HG03108 (cell line): ENCODE measurements around the gene MLC1.

Experiments used
- ATAC-seq: cut with Tn5 transposase; IDR thresholded peaks from one replicate; pipeline ENCODE4 v1.9.1; 2021; ENCODE audit warnings: moderate library complexity; ENCODE audit not compliant: unreplicated experiment

MLC1 gene

DNA sequence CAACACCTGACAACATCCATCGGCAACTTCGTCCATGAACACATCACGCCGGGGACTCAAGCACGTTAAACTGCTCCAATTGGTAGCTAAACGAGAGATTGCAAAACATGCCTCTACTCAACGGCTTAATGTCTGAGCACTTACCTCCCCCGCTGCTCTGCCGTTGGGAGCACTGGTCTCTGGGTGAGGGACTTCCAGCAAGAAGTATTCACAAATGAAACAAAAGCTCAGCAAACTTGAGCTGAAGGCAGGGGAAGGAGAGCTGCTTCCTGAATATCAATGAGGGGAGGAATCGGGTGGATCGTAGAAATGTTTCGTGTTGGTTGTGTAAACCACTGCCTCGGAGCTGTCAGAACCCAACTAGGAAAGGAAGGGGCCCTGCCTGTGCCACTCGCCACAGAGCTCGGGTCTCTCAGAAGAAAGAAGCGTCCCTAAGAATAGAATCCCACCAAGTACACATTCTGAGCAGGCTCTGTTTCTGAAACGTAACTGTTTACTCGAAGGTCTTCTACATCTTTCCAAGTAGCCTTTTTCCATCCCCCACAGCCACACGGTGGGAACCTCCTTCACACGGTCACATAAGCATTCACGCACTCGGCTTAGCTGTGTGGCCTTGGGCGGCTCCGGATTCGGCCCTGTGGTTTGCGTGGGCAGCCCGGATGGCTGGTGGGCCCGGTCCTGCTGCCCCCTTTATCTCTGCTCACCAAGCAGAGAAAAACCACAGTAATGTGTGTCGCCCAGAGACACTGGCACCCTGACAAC is at the start of gene MLC1:
Gene MLC1 (minus strand): TSS at position 216 of the 762 bp plus-strand sequence. CDS start 524 bp downstream, outside the sequence.
- no peak for ATAC-seq

DNA sequence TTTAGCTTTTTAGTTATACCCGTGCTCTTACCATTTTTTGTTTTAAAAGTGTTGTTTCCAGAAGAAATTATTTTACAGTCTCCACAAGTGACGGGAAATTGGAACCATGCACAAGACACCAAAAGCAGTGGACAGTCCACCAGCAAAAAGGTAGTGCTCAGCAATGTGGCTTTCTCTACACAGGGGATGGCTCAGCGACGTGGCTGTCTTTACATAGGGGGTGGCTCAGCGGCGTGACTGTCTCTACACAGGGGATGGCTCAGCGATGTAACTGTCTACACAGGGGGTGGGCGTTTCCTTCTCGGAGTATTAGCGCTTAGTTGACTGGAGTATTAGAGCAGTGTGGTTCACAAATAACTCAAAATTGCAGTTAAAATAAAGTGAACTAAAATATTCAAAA is 49.3 kb upstream of the MLC1 start:
- no peak for ATAC-seq

- no peak for ATAC-seq
These were observed 46.7 kb upstream of the MLC1 start for GRCh38 chr22:50131894-50132293.

GRCh38 chr22:50129121-50129736 is 44.0 kb upstream of the MLC1 start:
- no peak for ATAC-seq

- ATAC-seq = no peak
These were observed 39.8 kb upstream of the MLC1 start for GRCh38 chr22:50125029-50125428.

- ATAC-seq = no peak
These were observed 37.9 kb upstream of the MLC1 start for GRCh38 chr22:50123119-50123518.

GRCh38 chr22:50121202-50121740 is 36.0 kb upstream of the MLC1 start:
- ATAC-seq = no peak

DNA sequence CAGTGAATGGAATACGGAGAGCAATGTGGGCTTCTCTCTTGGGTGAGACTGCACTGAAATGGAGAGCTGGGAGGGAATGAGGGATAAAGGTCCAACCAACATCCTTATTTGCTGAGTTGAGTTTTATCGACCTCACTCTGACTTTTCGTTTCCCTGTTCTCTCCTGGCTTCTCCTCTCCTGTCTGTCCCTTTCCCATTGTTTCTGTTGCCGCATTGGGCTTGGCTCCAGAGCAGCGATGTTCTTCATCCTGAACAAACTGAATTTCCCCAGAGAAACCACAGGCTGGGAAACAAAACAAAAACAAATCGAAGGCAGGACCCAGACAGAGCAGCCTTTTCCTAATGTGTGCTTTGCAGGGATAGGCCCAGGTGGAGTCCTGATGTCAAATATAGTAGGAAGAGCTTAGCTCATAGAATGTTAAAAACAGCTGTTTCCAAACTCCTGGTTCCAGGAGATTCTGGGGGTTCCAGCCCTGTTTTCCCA is 34.6 kb upstream of the MLC1 start:
- no peak for ATAC-seq

DNA sequence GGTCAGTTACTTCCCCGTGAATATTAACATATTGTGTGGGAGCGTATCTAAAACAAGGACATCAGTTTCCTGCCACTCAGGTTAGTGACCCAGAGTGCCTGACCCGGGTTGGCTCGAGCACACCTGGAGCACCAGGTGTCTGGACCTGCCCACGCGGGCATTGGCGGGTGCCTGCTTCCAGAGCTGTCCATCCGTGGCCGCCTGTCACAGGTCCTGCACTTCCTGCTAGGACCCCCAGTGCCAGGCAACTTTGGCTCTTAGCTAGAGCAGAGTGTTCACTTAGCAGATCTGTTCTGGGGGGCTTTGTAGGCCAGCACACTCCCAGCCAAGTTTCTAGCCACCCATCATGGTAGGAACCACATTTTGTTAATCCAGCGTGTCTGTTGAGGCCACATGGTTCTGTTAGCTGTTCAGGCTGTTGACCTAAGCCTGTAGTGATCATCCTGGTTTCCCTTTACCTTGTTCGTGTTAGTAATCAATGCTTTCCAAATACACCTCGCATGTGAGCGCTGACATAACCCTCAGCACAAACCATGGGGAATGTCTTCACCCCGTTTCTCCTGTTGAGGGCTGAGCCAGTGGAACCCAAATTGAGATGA is 34.0 kb upstream of the MLC1 start:
- no peak for ATAC-seq

- no peak for ATAC-seq
These were observed 33.4 kb upstream of the MLC1 start for GRCh38 chr22:50118557-50119168.

- ATAC-seq = no peak
These were observed 32.9 kb upstream of the MLC1 start for GRCh38 chr22:50118129-50118528.

DNA sequence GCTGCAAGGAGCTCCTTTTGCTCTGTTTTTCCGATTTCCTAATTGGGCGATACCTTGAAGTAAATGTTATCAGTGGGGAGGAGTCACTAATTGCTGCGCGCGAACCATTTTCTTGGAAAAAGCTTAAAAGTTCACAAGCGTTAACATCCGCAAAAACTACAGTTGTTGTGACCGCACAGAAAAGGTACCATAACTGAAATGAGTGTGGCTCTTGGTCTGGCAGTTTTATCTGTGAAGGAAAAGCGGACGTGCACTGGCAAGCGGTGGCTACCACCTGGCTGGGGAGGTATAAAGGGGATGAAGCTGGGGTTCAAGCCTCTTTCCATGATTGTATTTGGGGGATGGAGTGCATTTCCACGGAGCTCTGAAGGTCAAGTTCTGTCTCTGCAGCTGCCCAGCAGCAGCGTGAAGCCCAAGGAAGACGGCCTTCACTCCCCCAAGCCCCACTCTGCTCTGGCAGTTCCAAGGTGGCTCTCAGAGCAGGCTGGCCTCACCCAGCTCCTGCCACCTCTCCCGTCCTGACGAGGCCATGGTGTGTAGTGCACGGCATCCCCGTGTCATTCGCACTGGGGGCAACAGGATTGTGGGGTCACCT is 32.0 kb upstream of the MLC1 start:
- no peak for ATAC-seq

GRCh38 chr22:50115693-50116092 is 30.5 kb upstream of the MLC1 start:
- no peak for ATAC-seq

DNA sequence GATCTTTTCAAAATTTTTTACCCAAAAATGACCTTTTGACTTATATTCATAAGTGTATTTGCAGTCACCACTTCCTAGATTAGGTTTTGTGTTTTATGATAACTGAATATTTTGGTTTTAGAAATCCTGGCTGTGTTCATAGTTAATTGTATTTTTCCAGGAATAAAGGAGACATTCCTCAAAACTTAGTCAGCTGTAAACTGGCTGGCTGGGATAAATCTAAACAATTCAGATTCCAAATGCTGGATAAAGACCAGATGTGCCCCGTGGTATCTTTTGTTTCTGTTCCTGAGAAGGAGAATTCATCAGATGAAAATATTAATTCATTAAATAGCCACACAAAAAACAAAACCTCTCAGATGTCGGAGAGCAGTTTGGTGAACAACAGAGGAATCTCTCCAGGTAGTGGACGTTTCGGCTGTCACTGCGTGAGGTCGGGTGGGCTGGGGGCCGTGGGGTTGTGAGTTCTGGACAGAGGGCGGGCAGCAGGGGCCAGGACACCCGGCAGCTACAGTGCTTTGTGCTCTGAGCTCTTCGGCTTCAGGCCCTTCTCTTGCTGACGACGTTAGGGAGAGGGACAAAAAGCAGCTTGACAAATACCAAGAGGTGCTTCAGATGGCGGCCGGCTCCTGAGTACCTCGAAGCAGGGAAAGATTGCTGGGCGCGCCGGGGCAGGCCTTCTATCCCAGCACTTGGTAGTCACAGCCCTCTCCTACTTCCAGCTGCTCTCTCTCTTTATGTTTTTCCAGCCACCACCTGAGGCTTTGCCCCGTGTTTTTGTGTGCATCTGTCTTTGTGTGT is 29.2 kb upstream of the MLC1 start:
- ATAC-seq = no peak

- no peak for ATAC-seq
These were observed 27.2 kb upstream of the MLC1 start for GRCh38 chr22:50112151-50113118.

DNA sequence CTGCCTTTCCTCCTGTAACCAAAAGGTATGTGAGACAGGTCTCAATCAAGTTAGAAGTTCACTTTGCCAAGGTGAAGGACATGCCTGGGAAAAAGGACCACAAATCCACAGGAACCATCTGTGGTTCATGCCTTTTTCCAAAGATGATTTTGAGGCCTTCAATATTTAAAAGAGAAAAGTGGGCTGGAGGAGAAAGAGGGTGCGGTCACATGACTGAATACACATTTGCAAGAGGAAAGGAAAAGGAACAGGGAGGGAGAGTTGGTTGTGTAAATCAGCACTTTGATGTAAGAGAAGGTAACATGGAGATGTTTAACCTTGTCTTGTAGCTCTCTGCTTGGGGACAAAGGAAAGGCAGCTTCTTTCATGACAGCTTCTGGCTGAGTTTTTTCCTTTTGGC is 25.8 kb upstream of the MLC1 start:
- ATAC-seq = no peak

GRCh38 chr22:50107529-50107928 is 22.3 kb upstream of the MLC1 start:
- no peak for ATAC-seq

DNA sequence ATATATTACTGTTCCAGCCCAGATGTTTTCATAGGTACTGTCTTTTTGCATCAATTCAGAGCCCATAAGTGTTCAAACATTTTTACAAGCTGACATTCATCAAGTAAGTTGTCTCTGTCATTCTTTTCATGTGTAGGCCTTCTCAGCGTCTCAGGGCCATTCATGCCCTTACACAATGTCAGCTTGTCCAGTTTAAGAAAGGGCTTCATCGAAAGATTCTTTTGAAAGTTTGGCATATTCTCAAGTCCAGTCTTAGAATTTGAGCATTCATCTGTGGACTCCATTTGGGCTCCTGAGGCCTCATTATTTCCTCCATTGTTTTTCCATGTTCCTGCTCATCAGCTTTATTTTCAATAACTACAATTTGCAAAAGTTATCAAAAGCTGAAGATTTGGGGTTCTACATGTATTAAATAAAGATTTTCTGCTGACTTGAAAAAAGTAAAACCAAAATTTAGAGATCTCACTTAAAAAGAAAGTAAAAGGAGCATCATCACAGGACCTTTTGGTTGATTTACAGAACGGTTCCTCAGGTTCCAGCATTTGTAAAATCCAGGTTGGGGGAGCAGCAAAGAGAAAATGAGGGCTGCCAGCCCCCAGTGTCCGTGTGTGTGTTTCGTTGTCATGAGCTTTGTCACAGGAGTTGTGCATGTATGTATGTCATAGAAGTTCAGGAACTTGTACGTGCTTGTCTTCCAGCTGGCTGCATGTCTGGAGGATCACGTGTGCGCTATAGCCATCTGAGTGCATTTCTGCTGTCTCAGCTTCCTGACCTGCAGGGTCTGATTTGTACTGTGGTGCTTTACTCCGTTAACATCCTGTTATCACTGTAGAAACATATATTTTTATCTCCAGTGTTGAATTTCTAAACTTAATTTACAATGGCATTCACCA is 20.2 kb upstream of the MLC1 start:
- no peak for ATAC-seq
